Gastrocnemius medialis (tissue), 4 donors: ENCODE measurements around the gene KRTAP4-1.

Source experiments
- POLR2A ChIP-seq, 2 donors: fragments of 450-650 bp; IDR thresholded peaks; one replicate each; pipeline ENCODE4 v1.6.1; 2017; ENCODE audit warnings: antibody characterized with exemption in 2 of 2, mild to moderate bottlenecking in 2 of 2, moderate library complexity in 2 of 2
- TF ChIP-seq, protein P1 (sequence below), 5 experiments: fragments of 450-650 bp in 3 of 5; fragments of 200-600 bp in 2 of 5; sonication (generic) in 2 of 5; IDR thresholded peaks in 4 of 5; conservative IDR thresholded peaks in 1 of 5; 1 replicate in 4 of 5; 2 replicates in 1 of 5; pipeline ENCODE4 v1.5.1; 2016 to 2019; ENCODE audit warnings: antibody characterized with exemption in 5 of 5, mild to moderate bottlenecking in 3 of 5, moderate library complexity in 3 of 5

DNA sequence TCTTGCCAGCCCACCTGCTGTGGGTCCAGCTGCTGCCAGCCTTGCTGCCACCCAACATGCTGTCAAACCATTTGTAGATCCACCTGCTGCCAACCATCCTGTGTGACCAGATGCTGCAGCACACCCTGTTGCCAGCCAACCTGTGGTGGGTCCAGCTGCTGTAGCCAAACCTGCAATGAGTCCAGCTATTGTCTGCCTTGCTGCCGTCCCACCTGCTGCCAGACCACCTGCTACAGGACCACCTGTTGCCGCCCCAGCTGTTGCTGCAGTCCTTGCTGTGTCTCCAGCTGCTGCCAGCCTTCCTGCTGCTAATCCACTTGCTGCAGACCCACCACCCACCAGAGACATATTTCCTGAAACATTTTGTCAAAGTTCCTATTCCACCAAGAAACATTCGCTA, 5.6 kb upstream of the KRTAP4-1 start:
- TF ChIP-seq, protein P1, sequence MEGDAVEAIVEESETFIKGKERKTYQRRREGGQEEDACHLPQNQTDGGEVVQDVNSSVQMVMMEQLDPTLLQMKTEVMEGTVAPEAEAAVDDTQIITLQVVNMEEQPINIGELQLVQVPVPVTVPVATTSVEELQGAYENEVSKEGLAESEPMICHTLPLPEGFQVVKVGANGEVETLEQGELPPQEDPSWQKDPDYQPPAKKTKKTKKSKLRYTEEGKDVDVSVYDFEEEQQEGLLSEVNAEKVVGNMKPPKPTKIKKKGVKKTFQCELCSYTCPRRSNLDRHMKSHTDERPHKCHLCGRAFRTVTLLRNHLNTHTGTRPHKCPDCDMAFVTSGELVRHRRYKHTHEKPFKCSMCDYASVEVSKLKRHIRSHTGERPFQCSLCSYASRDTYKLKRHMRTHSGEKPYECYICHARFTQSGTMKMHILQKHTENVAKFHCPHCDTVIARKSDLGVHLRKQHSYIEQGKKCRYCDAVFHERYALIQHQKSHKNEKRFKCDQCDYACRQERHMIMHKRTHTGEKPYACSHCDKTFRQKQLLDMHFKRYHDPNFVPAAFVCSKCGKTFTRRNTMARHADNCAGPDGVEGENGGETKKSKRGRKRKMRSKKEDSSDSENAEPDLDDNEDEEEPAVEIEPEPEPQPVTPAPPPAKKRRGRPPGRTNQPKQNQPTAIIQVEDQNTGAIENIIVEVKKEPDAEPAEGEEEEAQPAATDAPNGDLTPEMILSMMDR (IDR thresholded peaks at IDR 0.05 in 4 of 5, conservative IDR thresholded peaks at IDR 0.05 in 1 of 5), result no peak
- TF ChIP-seq POLR2A (IDR thresholded peaks at IDR 0.05), result no peak
